ENCODE data around the gene RANBP10. TPM values are rescaled to one million over a fixed set of nuclear protein-coding genes. Genes with fewer than 3 reads are reported as not detected.
A peak's percentile ranks its signal among the peaks of the same experiment; 100 is the strongest.

The RANBP10 gene
- total RNA-seq, 4 donors from 2014 or later: 15.0 to 24.6 (median 17.9) TPM

- peak overlapping the region; percentile 58 for H3K4me3 ChIP-seq (ENCODE audit: low read depth, poor library complexity, severe bottlenecking)
- WGBS, 2 donors: 0% methylated on average over 48 of the region's 49 CpGs
- intact Hi-C loops (cut with DNase I; ENCODE audit: low total_unique reads): no loop called here
- no peak for TF ChIP-seq POLR2A (IDR thresholded peaks at IDR 0.05)
- DNase-seq (ENCODE audit: low spot score in 2 of 2): peak; percentile 91 to 99
Observed at GRCh38 chr16:67833415-67834241, 27.3 kb upstream of the RANBP10 start.

DNA sequence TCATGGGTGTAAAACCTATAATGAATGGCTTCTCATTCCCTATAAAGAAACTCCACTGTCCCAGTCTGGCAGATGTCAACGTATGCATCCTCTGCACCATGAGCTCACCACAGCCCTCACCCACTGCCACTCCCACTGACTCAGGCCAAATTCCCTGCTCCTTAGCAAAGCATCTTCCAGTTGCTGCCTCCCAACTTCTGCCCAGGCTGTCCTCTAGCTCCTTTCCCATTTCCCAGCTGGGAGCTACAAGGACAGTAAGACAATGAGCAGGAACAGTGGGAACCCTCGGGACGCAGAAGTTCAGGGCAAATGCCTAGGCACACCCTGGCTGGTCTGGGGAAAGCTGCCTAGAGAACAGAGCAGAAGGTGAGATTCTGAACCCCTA lies 26.7 kb upstream of the RANBP10 start:
- no peak for DNase-seq (ENCODE audit: low spot score in 2 of 2)
- WGBS, 2 donors: 0 to 3% methylated on average over 3 of the region's 3 CpGs
- no peak for TF ChIP-seq CTCF (IDR thresholded peaks at IDR 0.05)
- no peak for TF ChIP-seq POLR2A (IDR thresholded peaks at IDR 0.05)
- intact Hi-C loops (cut with DNase I; ENCODE audit: low total_unique reads): no loop called here
- peak overlapping the region; percentile 58 for H3K4me3 ChIP-seq (ENCODE audit: low read depth, poor library complexity, severe bottlenecking)

DNA sequence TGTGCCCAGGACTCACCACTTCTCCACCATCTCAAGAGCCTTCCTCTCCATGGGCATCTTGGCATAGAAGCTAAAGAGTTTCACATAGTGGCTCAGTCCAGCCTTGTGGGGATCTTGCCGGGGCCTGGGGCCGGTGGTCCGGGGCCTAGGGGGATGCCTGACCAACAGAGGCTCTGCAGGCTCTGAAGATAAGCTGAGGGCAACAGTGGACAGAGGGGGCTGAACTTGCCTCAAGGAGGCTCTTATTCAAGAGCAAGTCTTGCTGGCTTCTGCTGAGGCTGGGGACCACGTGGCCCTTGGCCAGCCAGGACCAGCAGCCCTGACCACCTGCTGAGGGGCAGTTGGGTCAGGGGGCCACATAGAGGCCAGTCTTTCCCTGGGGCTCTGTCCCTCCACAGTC lies 22.3 kb upstream of the RANBP10 start:
- TF ChIP-seq POLR2A (IDR thresholded peaks at IDR 0.05) (no peak), CTCF (IDR thresholded peaks at IDR 0.05) (no peak)
- WGBS, 2 donors: 88 to 92% methylated on average over 4 of the region's 4 CpGs
- DNase-seq (ENCODE audit: low spot score in 2 of 2): no peak
- H3K4me3 ChIP-seq (ENCODE audit: low read depth, poor library complexity, severe bottlenecking): no peak overlapping the region
- intact Hi-C loops (cut with DNase I; ENCODE audit: low total_unique reads): loop anchor here (10.0 kb wide), 2 partner anchors 96 to 216 kb away; no protein-coding TSS in a partner anchor

DNA sequence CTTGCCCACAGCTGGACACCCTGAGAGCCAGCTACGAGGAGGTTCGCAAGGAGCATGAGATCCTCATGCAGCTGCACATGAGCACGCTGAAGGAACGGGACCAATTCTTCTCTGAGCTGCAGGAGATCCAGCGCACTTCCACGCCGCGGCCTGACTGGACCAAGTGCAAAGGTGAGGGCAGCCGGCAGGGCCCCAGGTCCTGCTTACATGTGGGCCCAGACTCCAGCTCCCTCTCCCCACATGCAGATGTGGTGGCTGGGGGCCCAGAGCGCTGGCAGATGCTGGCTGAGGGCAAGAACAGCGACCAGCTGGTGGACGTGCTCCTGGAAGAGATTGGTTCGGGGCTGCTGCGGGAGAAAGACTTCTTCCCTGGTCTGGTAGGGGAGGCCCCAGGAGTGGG lies 19.5 kb upstream of the RANBP10 start:
- intact Hi-C loops (cut with DNase I; ENCODE audit: low total_unique reads): loop anchor here (10.0 kb wide), 2 partner anchors 99 to 219 kb away; no protein-coding TSS in a partner anchor
- DNase-seq (ENCODE audit: low spot score in 2 of 2): no peak
- TF ChIP-seq CTCF (IDR thresholded peaks at IDR 0.05) (no peak), POLR2A (IDR thresholded peaks at IDR 0.05) (no peak)

DNA sequence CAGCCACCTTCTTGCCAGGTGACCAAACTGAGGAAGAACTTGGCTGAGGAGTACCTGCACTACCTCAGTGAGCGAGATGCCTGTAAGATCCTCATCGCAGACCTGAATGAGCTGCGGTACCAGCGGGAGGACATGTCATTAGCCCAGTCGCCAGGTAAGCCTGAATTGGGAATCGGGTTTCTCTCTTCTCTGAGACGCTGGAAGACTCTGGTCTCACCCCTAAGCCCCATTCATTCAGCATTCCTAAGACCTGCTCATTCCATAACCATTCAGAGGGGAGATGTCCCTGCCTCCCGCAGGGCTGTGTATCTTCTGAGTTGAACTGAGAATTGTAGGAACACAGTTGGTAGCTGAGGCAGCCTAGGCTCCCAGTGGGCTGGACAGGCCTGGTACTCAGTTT lies 18.8 kb upstream of the RANBP10 start:
- intact Hi-C loops (cut with DNase I; ENCODE audit: low total_unique reads): loop anchor here (10.0 kb wide), 2 partner anchors 100 to 220 kb away; no protein-coding TSS in a partner anchor
- no peak for DNase-seq (ENCODE audit: low spot score in 2 of 2)
- WGBS, 2 donors: 80 to 92% methylated on average over 8 of the region's 8 CpGs
- no peak overlapping the region for H3K4me3 ChIP-seq (ENCODE audit: low read depth, poor library complexity, severe bottlenecking)
- TF ChIP-seq POLR2A (IDR thresholded peaks at IDR 0.05) (no peak), CTCF (IDR thresholded peaks at IDR 0.05) (no peak)

More for the DNA sequence above, 19.5 kb upstream of the RANBP10 start:
- no peak overlapping the region for H3K4me3 ChIP-seq (ENCODE audit: low read depth, poor library complexity, severe bottlenecking)
- 81 to 92% methylated on average over 13 to 14 of the region's 14 CpGs for WGBS, 2 donors

DNA sequence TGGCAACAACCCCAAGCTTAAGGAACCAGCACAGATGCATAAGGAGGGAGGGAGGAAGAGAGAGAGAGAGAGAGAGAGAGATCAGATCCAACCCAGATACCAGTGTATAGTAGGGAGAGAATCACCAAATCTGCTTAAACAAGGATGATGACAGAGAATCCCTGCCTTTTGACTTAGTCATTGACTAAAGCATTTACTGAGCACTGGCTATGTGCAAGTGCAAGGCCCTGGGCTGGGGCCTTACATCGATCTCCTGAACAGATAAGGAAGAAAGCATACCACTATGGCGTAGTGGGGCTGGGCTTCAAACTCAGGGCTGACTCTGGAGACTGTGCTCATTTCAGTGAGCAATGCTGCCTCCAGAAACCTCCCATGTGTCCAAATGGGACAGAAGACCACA lies 16.2 kb upstream of the RANBP10 start:
- no peak for DNase-seq (ENCODE audit: low spot score in 2 of 2)
- intact Hi-C loops (cut with DNase I; ENCODE audit: low total_unique reads): loop anchor here (10.0 kb wide), 2 partner anchors 102 to 222 kb away; no protein-coding TSS in a partner anchor
- no peak overlapping the region for H3K4me3 ChIP-seq (ENCODE audit: low read depth, poor library complexity, severe bottlenecking)
- 94 to 97% methylated on average over 2 of the region's 2 CpGs for WGBS, 2 donors
- TF ChIP-seq CTCF (IDR thresholded peaks at IDR 0.05) (no peak), POLR2A (IDR thresholded peaks at IDR 0.05) (no peak)
